GM10266 (cell line): ENCODE measurements around the gene GATM.

Experiments used
- DNase-seq: peaks from one replicate; pipeline ENCODE4 v3.0.0; 2012; ENCODE audit errors: extremely low spot score
- CTCF ChIP-seq: IDR thresholded peaks from 2 replicates; pipeline ENCODE4 v1.5.1; 2012; ENCODE audit warnings: mild to moderate bottlenecking, low read depth; ENCODE audit not compliant: control insufficient read depth, insufficient read depth; ENCODE audit errors: missing control alignments

Gene GATM

GRCh38 chr15:45397116-45397665, 18.8 kb upstream of the GATM start:
- no peak for TF ChIP-seq CTCF
- DNase-seq, result no peak

GRCh38 chr15:45395943-45396342, 17.6 kb upstream of the GATM start:
- TF ChIP-seq CTCF, result no peak
- DNase-seq, result no peak

GRCh38 chr15:45394681-45395080, 16.3 kb upstream of the GATM start:
- TF ChIP-seq CTCF, result no peak
- DNase-seq, result no peak

- DNase-seq, result no peak
- peak; percentile 32 for TF ChIP-seq CTCF
These were observed 15.5 kb upstream of the GATM start for GRCh38 chr15:45393851-45394250.

- DNase-seq, result no peak
- no peak for TF ChIP-seq CTCF
These were observed 14.2 kb upstream of the GATM start for GRCh38 chr15:45392584-45392855.

GRCh38 chr15:45391746-45392583, 13.6 kb upstream of the GATM start:
- peak; percentile 53 for DNase-seq
- no peak for TF ChIP-seq CTCF

GRCh38 chr15:45389351-45389750, 11.0 kb upstream of the GATM start:
- TF ChIP-seq CTCF, result no peak
- DNase-seq, result no peak
